AG09309 (cell line): Measurements from ENCODE around the gene KRT80.

Experiments
- DNase-seq: peaks from one replicate; pipeline ENCODE4 v3.0.0-alpha.2; 2010; ENCODE audit warnings: low read depth
- H3K4me3 ChIP-seq: 2 replicates; pipeline ENCODE4 v1.5.1; 2011; ENCODE audit warnings: mild to moderate bottlenecking, low read depth, low read length, moderate library complexity; ENCODE audit not compliant: control insufficient read depth
- CTCF ChIP-seq: IDR thresholded peaks from 2 replicates; pipeline ENCODE4 v1.5.1; 2011; ENCODE audit warnings: mild to moderate bottlenecking, low read depth, low read length, inconsistent platforms; ENCODE audit not compliant: insufficient read depth, control insufficient read depth; ENCODE audit errors: missing control alignments

KRT80 gene

DNA sequence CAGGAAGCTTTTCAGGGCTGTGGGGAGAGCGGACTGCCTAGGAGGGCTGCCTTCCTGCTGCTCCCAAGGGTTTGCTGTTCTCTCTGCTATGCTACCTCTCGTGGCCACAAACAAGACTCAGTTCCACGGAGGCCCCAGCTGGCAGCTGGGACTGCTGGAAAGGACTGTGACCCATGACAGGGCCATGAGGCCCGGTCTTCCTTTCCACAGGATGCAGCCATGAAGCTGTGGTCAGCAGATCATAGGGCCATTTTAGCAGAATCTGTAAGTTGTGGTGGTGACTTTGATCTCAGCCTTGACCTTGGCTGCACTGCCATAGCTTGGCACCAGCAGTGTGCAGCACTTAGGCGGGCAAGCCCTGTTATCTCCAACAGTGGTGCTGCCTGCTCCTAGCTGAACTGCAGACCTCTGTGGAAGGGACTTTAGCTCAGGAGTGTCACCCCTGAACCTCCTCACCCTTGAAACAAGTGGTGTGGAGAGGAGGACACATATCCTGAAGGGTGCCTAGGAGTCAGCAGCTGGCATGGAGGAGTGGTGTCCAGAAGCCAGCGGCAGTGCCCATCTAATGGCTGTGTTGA, 12.3 kb downstream of the KRT80 start:
- H3K4me3 ChIP-seq = no peak overlapping the region
- no peak for DNase-seq
- TF ChIP-seq CTCF = no peak

DNA sequence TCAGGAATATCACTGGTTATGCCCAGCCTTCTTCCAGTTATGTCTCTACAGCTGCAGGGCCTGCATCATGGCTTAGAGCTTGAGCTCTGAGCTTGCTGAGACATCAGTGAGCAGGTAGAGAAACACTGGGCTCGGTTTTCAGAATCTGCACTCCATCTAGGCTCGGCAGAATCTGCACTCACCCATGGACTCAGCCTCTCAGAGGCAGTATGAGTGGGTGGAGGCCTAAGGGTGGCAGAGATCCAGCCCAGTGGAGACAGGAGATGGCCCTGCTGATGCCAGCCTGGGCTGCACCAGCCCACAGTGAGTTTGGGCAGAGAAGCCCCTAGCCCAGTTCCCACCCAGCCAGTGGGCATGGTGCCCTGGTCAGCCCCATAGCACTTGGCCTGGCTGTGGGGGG, 12.8 kb downstream of the KRT80 start:
- no peak for DNase-seq
- no peak for TF ChIP-seq CTCF
- no peak overlapping the region for H3K4me3 ChIP-seq

- TF ChIP-seq CTCF = no peak
- no peak for DNase-seq
- H3K4me3 ChIP-seq = no peak overlapping the region
Measured at GRCh38 chr12:52178443-52178842, 13.4 kb downstream of the KRT80 start.

GRCh38 chr12:52175371-52176350, 16.2 kb downstream of the KRT80 start:
- H3K4me3 ChIP-seq = no peak overlapping the region
- TF ChIP-seq CTCF = no peak
- no peak for DNase-seq

DNA sequence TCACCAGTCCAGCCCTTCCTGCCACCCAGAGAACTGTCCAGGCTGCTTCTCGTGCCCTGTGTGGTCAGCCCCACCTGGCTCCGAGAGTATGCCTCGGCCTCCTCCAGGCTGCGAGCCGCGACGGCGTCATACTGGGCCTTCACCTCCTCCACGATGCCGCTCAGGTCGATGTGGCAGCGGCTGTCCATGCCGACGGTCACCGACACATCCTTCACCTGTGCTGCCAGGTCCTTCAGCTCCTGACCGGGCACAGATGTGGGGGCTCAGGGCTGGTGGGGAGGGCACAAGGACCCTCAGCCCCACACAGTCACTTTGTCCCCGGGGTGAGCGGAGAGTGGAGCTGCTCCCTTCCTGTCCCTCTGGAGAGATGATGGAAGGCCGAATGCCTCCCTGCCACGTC, 18.3 kb downstream of the KRT80 start:
- no peak for DNase-seq
- H3K4me3 ChIP-seq = no peak overlapping the region
- TF ChIP-seq CTCF = no peak

DNA sequence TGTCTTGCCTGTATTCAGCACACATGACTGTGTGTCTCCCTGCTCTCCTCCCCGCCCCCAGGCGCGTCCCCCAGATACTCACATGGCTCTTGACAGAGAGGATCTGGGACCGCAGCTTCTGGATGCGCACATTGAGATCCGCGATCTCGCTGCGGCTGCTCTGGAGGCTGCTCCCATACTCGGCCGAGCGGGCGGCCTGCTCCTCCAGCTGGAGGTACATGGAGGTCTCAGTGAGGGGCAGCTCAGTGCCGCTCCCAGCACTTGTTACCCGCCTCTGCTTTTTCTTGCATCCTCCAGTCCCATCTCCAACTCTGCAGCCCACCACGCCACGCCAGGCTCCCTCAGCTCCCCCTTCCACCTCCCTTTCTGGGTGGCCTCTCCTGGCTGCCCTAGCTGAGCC, 18.9 kb downstream of the KRT80 start:
- H3K4me3 ChIP-seq = no peak overlapping the region
- no peak for DNase-seq
- TF ChIP-seq CTCF = no peak
